Activated naive CD8-positive, alpha-beta T cell treated with anti-CD3 and anti-CD28 coated beads, Interleukin-2, amount 50 U/mL, for 24 hours (primary cell): ENCODE results near the gene OR2T2.
A peak's percentile ranks its signal among the peaks of the same experiment; 100 is the strongest.
"Not testable (repeated sequence)": the region's sequence is repeated elsewhere in the genome, so short reads cannot be mapped to it uniquely, and the experiment has no call there.

Source experiments
- ATAC-seq: fragments of 150-1000 bp; cut with Tn5 transposase; one replicate; pipeline ENCODE4 v1.10.0; 2021
- DNase-seq: peaks from one replicate; pipeline ENCODE4 v3.0.0; 2021
- H3K27ac Mint-ChIP-seq: one replicate; pipeline ENCODE4 v1.8.0; 2021; ENCODE audit warnings: mild to moderate bottlenecking, mixed read lengths
- H3K27me3 Mint-ChIP-seq: one replicate; pipeline ENCODE4 v1.8.0; 2021; ENCODE audit warnings: mixed read lengths
- H3K36me3 Mint-ChIP-seq: one replicate; pipeline ENCODE4 v1.8.0; 2021; ENCODE audit warnings: low read depth, mixed read lengths
- H3K4me1 Mint-ChIP-seq: one replicate; pipeline ENCODE4 v1.8.0; 2021; ENCODE audit warnings: mixed read lengths
- H3K4me3 Mint-ChIP-seq: one replicate; pipeline ENCODE4 v1.8.0; 2021; ENCODE audit warnings: mild to moderate bottlenecking, moderate library complexity, mixed read lengths
- H3K9me3 Mint-ChIP-seq: one replicate; pipeline ENCODE4 v1.8.0; 2021; ENCODE audit warnings: mixed read lengths

The OR2T2 gene, protein sequence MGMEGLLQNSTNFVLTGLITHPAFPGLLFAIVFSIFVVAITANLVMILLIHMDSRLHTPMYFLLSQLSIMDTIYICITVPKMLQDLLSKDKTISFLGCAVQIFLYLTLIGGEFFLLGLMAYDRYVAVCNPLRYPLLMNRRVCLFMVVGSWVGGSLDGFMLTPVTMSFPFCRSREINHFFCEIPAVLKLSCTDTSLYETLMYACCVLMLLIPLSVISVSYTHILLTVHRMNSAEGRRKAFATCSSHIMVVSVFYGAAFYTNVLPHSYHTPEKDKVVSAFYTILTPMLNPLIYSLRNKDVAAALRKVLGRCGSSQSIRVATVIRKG

DNA sequence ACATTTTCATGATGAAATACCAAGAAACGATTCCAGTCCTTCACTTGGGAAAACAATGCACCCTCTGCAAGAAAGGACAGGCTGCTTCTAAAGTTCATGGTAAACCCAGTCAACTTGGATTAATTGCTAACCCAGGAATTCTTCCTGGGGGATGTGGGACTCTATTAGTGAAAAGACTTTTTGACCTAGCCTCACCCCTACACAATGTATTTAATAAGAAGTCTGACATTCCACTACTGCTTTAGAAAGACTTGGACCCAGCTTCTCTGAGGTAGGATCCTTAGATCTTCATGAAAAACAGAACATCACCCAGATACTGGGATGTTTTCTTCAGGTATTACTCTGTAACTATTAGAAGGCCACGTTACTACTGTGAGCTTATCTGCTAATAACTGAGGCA, at the start of gene OR2T2:
OR2T2 (plus strand) TSS at position 239 of the 400 bp plus-strand sequence. CDS start 7,161 bp downstream, outside the sequence.
- H3K9me3 Mint-ChIP-seq, result peaks cover 11% of the 10 kb centered on the region
- not testable (repeated sequence) for H3K27ac Mint-ChIP-seq, H3K4me1 Mint-ChIP-seq, H3K4me3 Mint-ChIP-seq, H3K27me3 Mint-ChIP-seq, DNase-seq, H3K36me3 Mint-ChIP-seq, ATAC-seq

GRCh38 chr1:248402748-248403147, 42.7 kb upstream of the OR2T2 start, which contains the start of gene OR2T1:
OR2T1 (plus strand) TSS chr1:248403048; CDS start chr1:248406148, 3,100 bp downstream.
- Mint-ChIP-seq H3K36me3 (no peaks in the 10 kb centered on the region), H3K4me1 (peaks cover 7% of the 10 kb centered on the region), H3K27me3 (no peaks in the 10 kb centered on the region), H3K9me3 (peaks cover 5% of the 10 kb centered on the region), H3K4me3 (no peak within 1 kb of the TSS), H3K27ac (no peak within 1 kb of the TSS)
- ATAC-seq (no peak), DNase-seq (no peak)

DNA sequence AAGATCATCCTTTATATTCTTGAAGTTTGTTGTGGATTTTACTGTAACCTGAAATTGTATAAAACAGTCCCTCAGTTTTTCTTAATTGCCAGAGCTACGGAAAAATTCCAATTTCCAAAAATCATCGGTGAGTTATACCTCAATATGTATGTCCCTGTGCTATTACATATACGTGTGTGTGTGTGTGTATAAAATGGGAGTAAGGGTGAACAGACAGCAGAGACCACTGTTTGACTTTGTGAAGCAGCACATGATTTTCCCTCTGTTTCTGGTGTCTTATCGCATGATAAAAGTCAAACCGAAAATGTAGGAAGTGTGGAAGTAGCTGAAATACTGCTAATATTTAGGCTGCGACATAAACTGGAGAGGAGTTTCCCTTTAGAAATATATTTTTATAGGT, 41.4 kb upstream of the OR2T2 start:
- no peak overlapping the region for H3K27ac Mint-ChIP-seq
- no peaks in the 10 kb centered on the region for H3K27me3 Mint-ChIP-seq
- H3K4me1 Mint-ChIP-seq, result peaks cover 7% of the 10 kb centered on the region
- H3K9me3 Mint-ChIP-seq, result peaks cover 7% of the 10 kb centered on the region
- ATAC-seq (no peak), DNase-seq (no peak)
- H3K4me3 Mint-ChIP-seq, result no peak overlapping the region
- no peaks in the 10 kb centered on the region for H3K36me3 Mint-ChIP-seq

DNA sequence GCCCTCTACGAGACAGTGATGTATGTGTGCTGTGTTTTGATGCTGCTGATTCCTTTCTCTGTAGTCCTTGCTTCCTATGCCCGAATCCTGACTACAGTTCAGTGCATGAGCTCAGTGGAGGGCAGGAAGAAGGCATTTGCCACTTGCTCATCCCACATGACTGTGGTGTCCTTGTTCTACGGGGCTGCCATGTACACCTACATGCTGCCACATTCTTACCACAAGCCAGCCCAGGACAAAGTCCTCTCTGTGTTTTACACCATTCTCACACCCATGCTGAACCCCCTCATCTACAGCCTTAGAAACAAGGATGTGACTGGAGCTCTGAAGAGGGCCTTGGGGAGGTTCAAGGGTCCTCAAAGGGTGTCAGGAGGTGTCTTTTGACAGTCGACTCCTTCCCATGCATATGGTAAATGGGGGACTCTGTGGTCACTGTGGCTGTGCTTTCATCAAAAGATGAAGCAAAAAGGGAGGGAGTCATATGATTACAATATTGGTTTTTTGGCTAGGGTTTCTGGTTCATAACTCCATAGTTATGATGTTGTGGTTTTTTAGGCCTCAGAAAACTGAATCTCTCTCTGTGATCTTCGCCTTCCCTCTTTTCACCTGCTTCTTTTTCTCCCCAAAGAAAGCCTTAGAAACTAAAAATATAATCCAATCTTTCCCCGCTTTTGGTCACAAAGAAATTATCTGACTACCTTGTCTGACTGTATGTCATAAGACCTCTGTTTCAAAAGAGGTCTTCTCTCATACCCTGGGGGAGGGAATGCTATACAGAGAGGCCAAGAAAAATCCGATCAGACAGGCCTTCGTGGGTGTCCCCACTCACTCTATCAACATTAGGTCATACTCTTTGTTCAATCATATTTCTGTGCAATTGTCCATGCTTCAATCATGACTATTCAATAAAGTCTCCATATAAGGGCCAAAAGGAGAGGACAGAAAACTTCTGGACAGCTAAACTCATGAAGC, 38.4 kb upstream of the OR2T2 start:
- Mint-ChIP-seq H3K27me3 (no peaks in the 10 kb centered on the region), H3K4me1 (peaks cover 7% of the 10 kb centered on the region), H3K4me3 (no peak overlapping the region), H3K9me3 (peaks cover 33% of the 10 kb centered on the region), H3K27ac (no peak overlapping the region), H3K36me3 (peaks cover 3% of the 10 kb centered on the region)
- ATAC-seq (peak; percentile 20), DNase-seq (no peak)

GRCh38 chr1:248416226-248416625, 29.2 kb upstream of the OR2T2 start:
- H3K27ac Mint-ChIP-seq, result no peak overlapping the region
- H3K4me3 Mint-ChIP-seq, result no peak overlapping the region
- H3K36me3 Mint-ChIP-seq, result peaks cover 8% of the 10 kb centered on the region
- ATAC-seq, result no peak
- DNase-seq, result no peak
- peaks cover 26% of the 10 kb centered on the region for H3K9me3 Mint-ChIP-seq
- no peaks in the 10 kb centered on the region for H3K27me3 Mint-ChIP-seq
- peaks cover 29% of the 10 kb centered on the region for H3K4me1 Mint-ChIP-seq

GRCh38 chr1:248417854-248418253, 27.6 kb upstream of the OR2T2 start:
- peaks cover 8% of the 10 kb centered on the region for H3K36me3 Mint-ChIP-seq
- peaks cover 29% of the 10 kb centered on the region for H3K4me1 Mint-ChIP-seq
- no peak overlapping the region for H3K4me3 Mint-ChIP-seq
- DNase-seq (no peak), ATAC-seq (no peak)
- H3K27ac Mint-ChIP-seq, result no peak overlapping the region
- H3K9me3 Mint-ChIP-seq, result peaks cover 29% of the 10 kb centered on the region
- no peaks in the 10 kb centered on the region for H3K27me3 Mint-ChIP-seq

DNA sequence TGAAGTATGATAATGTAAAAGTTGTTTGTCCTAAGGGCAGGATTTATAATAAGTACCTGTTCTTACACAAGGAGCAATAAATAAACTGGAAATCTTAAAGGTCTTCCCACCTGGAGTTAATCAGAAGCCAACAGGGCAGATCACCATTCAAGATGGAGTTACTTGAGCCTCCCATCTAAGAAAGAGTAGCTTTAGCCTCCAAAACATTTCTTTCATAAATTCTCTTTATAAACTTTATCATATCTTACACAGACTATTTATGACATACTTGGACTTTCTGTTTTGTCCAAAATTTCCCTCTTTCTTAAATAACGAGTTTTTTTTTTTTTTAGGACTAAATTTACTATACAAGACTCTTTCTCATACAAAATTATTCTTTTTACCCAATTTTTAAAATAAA, 24.1 kb upstream of the OR2T2 start:
- Mint-ChIP-seq H3K36me3 (peaks cover 8% of the 10 kb centered on the region), H3K4me3 (no peak overlapping the region), H3K9me3 (peaks cover 25% of the 10 kb centered on the region), H3K4me1 (peaks cover 23% of the 10 kb centered on the region), H3K27ac (no peak overlapping the region), H3K27me3 (no peaks in the 10 kb centered on the region)
- ATAC-seq, result no peak
- no peak for DNase-seq

GRCh38 chr1:248427526-248428191, 17.8 kb upstream of the OR2T2 start:
- not testable (repeated sequence) for DNase-seq, H3K27ac Mint-ChIP-seq, ATAC-seq, H3K9me3 Mint-ChIP-seq, H3K36me3 Mint-ChIP-seq, H3K4me1 Mint-ChIP-seq, H3K27me3 Mint-ChIP-seq, H3K4me3 Mint-ChIP-seq

GRCh38 chr1:248428192-248428533, 17.3 kb upstream of the OR2T2 start:
- ATAC-seq, H3K9me3 Mint-ChIP-seq, H3K4me3 Mint-ChIP-seq, H3K27ac Mint-ChIP-seq, H3K27me3 Mint-ChIP-seq, DNase-seq, H3K4me1 Mint-ChIP-seq, H3K36me3 Mint-ChIP-seq: not testable (repeated sequence)

DNA sequence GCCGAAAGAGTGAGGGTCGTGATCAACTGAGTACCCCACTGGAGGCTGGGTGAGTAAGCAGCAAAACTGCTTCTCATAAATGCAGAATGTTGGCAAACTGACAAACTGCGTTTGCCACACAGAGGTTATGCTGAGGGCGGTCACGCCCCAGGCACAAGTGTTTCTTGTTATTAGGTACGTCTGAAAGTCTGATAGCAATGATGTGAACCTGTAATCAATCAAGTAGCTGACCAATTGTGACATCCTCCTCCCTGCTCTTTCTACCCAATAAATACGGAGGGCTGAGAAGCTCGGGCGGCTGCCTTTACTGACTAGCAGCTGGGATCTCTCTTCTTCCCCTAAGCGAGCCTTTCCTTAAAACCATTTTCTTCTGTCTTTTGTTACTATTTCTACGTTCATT, 13.8 kb upstream of the OR2T2 start:
- ATAC-seq, H3K4me3 Mint-ChIP-seq, H3K4me1 Mint-ChIP-seq: not testable (repeated sequence)

DNA sequence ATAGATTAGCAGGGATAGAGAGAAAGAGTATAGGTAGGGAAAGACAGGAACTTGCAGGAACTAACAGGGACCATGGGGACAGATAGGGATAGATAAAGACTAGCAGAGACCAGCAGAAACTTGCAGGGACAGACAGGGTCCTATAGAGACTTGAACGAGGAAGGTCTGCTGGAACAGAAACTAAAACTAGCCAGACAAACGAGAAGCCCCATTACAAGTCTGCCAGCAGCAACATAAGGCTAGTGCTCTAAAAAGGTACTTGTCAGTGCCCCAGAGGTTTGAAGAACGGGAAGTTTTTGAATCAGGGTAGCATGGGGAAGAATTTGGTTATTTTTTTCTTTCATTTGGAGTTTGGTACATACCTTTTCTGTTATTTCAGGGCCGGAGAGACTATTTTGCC, 13.2 kb upstream of the OR2T2 start:
- not testable (repeated sequence) for H3K4me3 Mint-ChIP-seq, DNase-seq, H3K36me3 Mint-ChIP-seq, H3K9me3 Mint-ChIP-seq, H3K27me3 Mint-ChIP-seq, H3K4me1 Mint-ChIP-seq, H3K27ac Mint-ChIP-seq, ATAC-seq

More for the DNA sequence above, 13.8 kb upstream of the OR2T2 start:
- H3K9me3 Mint-ChIP-seq, H3K27ac Mint-ChIP-seq, H3K27me3 Mint-ChIP-seq, H3K36me3 Mint-ChIP-seq, DNase-seq: not testable (repeated sequence)

DNA sequence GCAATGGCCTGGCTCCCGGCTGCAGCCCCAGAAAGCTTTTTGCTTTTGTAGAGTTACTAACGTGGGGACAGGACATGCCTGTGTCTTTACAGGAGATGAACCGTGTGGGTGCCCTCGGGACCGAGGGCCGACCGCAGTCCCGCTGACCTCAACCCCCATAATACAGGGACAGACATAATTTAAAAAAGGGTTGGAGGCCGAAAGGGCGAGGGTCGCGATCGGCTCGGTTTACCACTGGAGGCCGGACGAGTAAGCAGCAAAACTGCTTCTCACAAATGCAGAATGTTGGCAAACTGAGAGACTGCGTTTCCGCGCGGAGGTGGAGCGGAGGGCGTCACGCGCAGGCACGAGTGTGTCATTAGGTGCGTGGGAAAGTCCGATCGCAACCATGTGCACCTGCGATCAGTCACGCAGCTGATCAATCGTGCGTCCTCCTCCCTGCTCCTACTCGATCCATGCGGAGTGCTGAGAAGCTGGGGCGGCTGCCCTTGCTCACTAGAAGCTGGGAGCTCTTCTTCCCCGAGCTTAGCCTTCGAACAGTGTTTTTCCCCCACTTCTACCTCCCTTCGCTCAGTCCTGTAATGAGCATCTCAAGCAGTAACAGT, 11.5 kb upstream of the OR2T2 start:
- not testable (repeated sequence) for H3K36me3 Mint-ChIP-seq, H3K27me3 Mint-ChIP-seq, H3K9me3 Mint-ChIP-seq, H3K27ac Mint-ChIP-seq, ATAC-seq, H3K4me3 Mint-ChIP-seq, H3K4me1 Mint-ChIP-seq, DNase-seq

- DNase-seq, H3K27me3 Mint-ChIP-seq, H3K4me1 Mint-ChIP-seq, H3K27ac Mint-ChIP-seq, H3K36me3 Mint-ChIP-seq, H3K9me3 Mint-ChIP-seq, H3K4me3 Mint-ChIP-seq, ATAC-seq: not testable (repeated sequence)
These were observed 10.5 kb upstream of the OR2T2 start for GRCh38 chr1:248434913-248435312.

DNA sequence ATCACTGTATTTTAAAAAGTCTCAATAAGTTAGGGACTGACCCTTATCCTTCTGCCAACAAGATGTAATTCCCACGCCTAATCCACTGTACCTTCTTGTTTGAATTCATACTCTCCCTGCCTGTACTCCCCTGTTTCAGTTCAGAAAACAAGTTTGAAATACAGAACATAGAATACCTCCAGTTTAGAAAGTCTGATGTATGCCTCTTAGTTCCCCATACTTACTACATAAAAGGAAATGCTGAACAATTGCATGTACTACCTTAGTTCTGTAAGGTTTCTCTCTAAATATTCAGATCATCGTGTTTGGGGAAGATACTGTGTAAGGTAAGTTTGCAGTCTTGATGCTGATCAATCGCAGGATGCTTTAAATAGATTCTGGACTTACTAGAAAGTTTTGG, 9.1 kb upstream of the OR2T2 start:
- H3K9me3 Mint-ChIP-seq, H3K27ac Mint-ChIP-seq, H3K27me3 Mint-ChIP-seq, H3K36me3 Mint-ChIP-seq, H3K4me1 Mint-ChIP-seq, H3K4me3 Mint-ChIP-seq, ATAC-seq, DNase-seq: not testable (repeated sequence)
